Measurements from ENCODE around the gene FOXO1.

FOXO1 gene

GRCh38 chr13:40599747-40600146 is 66.7 kb downstream of the FOXO1 start:
- Histone ChIP-seq H3K79me2 (ENCODE audit: control insufficient read depth, insufficient read depth, low read length, poor library complexity) (peaks cover 9% of the 10 kb centered on the region), H3K14ac (ENCODE audit: low read length) (no peak overlapping the region), H2AK5ac (ENCODE audit: low read length) (no peak overlapping the region), H2BK5ac (ENCODE audit: low read depth, low read length, poor library complexity) (no peak overlapping the region), H3K4me1 (ENCODE audit: control insufficient read depth in 1 of 2, insufficient read depth in 2 of 2, low read length in 2 of 2) (peaks cover 8 to 22% of the 10 kb centered on the region in 2 experiments), H3K4ac (ENCODE audit: low read depth, low read length) (peak overlapping the region; percentile 23), H4K12ac (ENCODE audit: low read depth, low read length) (no peak overlapping the region), H3K18ac (ENCODE audit: low read length) (no peak overlapping the region), H4K8ac (ENCODE audit: low read depth, low read length) (no peak overlapping the region), H2BK12ac (ENCODE audit: low read length) (no peak overlapping the region), H2BK120ac (ENCODE audit: insufficient read depth, low read length, poor library complexity) (no peak overlapping the region), H3K9me3 (ENCODE audit: insufficient read depth, low read depth, low read length) (no peaks in the 10 kb centered on the region), H3K27ac (ENCODE audit: low read depth, low read length) (no peak overlapping the region), H3K4me2 (ENCODE audit: low read length) (no peak overlapping the region), H2AFZ (ENCODE audit: insufficient read depth, low read length, poor library complexity) (no peak overlapping the region), H3K79me1 (ENCODE audit: low read length) (peaks cover 5% of the 10 kb centered on the region), H4K91ac (ENCODE audit: low read depth, low read length) (no peak overlapping the region), H3K36me3 (ENCODE audit: control insufficient read depth in 1 of 2, insufficient read depth in 2 of 2, low read length in 2 of 2) (no peaks in the 10 kb centered on the region), H3K9ac (ENCODE audit: low read length) (no peak overlapping the region), H3K4me3 (ENCODE audit: low read depth, low read length) (no peak overlapping the region), H3K23ac (ENCODE audit: low read length) (no peak overlapping the region), H3K27me3 (ENCODE audit: insufficient read depth, low read length) (no peaks in the 10 kb centered on the region)
- DNase-seq: no peak
- no CpG with 5 or more reads among the region's 2 CpGs for whole genome bisulfite sequencing (ENCODE audit: extremely low coverage, insufficient coverage, insufficient read length)

GRCh38 chr13:40599124-40599523 is 67.3 kb downstream of the FOXO1 start:
- WGBS (ENCODE audit: extremely low coverage, insufficient coverage, insufficient read length): no CpG with 5 or more reads among the region's 5 CpGs
- H3K9ac ChIP-seq (ENCODE audit: low read length): no peak overlapping the region
- H3K27me3 ChIP-seq (ENCODE audit: insufficient read depth, low read length): no peaks in the 10 kb centered on the region
- no peaks in the 10 kb centered on the region for H3K36me3 ChIP-seq (ENCODE audit: control insufficient read depth in 1 of 2, insufficient read depth in 2 of 2, low read length in 2 of 2)
- no peak overlapping the region for H2AK5ac ChIP-seq (ENCODE audit: low read length)
- H4K8ac ChIP-seq (ENCODE audit: low read depth, low read length): no peak overlapping the region
- H3K4me3 ChIP-seq (ENCODE audit: low read depth, low read length): no peak overlapping the region
- H3K4me2 ChIP-seq (ENCODE audit: low read length): no peak overlapping the region
- H3K4me1 ChIP-seq (ENCODE audit: control insufficient read depth in 1 of 2, insufficient read depth in 2 of 2, low read length in 2 of 2): peaks cover 8 to 22% of the 10 kb centered on the region in 2 experiments
- no peak overlapping the region for H2BK120ac ChIP-seq (ENCODE audit: insufficient read depth, low read length, poor library complexity)
- DNase-seq: no peak
- no peak overlapping the region for H2BK5ac ChIP-seq (ENCODE audit: low read depth, low read length, poor library complexity)
- H2AFZ ChIP-seq (ENCODE audit: insufficient read depth, low read length, poor library complexity): no peak overlapping the region
- H3K9me3 ChIP-seq (ENCODE audit: insufficient read depth, low read depth, low read length): no peaks in the 10 kb centered on the region
- peaks cover 5% of the 10 kb centered on the region for H3K79me1 ChIP-seq (ENCODE audit: low read length)
- no peak overlapping the region for H3K23ac ChIP-seq (ENCODE audit: low read length)
- no peak overlapping the region for H2BK12ac ChIP-seq (ENCODE audit: low read length)
- no peak overlapping the region for H4K12ac ChIP-seq (ENCODE audit: low read depth, low read length)
- H4K91ac ChIP-seq (ENCODE audit: low read depth, low read length): no peak overlapping the region
- no peak overlapping the region for H3K27ac ChIP-seq (ENCODE audit: low read depth, low read length)
- H3K79me2 ChIP-seq (ENCODE audit: control insufficient read depth, insufficient read depth, low read length, poor library complexity): peaks cover 9% of the 10 kb centered on the region
- H3K18ac ChIP-seq (ENCODE audit: low read length): no peak overlapping the region
- H3K4ac ChIP-seq (ENCODE audit: low read depth, low read length): peak overlapping the region; percentile 23
- H3K14ac ChIP-seq (ENCODE audit: low read length): no peak overlapping the region

- Histone ChIP-seq H3K27me3 (ENCODE audit: insufficient read depth, low read length) (no peaks in the 10 kb centered on the region), H3K9ac (ENCODE audit: low read length) (no peak overlapping the region), H3K79me2 (ENCODE audit: control insufficient read depth, insufficient read depth, low read length, poor library complexity) (peaks cover 9% of the 10 kb centered on the region), H3K4me1 (ENCODE audit: control insufficient read depth in 1 of 2, insufficient read depth in 2 of 2, low read length in 2 of 2) (peaks cover 8 to 22% of the 10 kb centered on the region in 2 experiments), H4K12ac (ENCODE audit: low read depth, low read length) (no peak overlapping the region), H3K4me3 (ENCODE audit: low read depth, low read length) (no peak overlapping the region), H2BK5ac (ENCODE audit: low read depth, low read length, poor library complexity) (no peak overlapping the region), H4K8ac (ENCODE audit: low read depth, low read length) (no peak overlapping the region), H3K36me3 (ENCODE audit: control insufficient read depth in 1 of 2, insufficient read depth in 2 of 2, low read length in 2 of 2) (no peaks in the 10 kb centered on the region), H4K91ac (ENCODE audit: low read depth, low read length) (no peak overlapping the region), H2BK12ac (ENCODE audit: low read length) (no peak overlapping the region), H2BK120ac (ENCODE audit: insufficient read depth, low read length, poor library complexity) (no peak overlapping the region), H3K4ac (ENCODE audit: low read depth, low read length) (no peak overlapping the region), H3K18ac (ENCODE audit: low read length) (no peak overlapping the region), H3K27ac (ENCODE audit: low read depth, low read length) (no peak overlapping the region), H3K9me3 (ENCODE audit: insufficient read depth, low read depth, low read length) (no peaks in the 10 kb centered on the region), H3K23ac (ENCODE audit: low read length) (no peak overlapping the region), H3K14ac (ENCODE audit: low read length) (no peak overlapping the region), H3K4me2 (ENCODE audit: low read length) (no peak overlapping the region), H3K79me1 (ENCODE audit: low read length) (peaks cover 5% of the 10 kb centered on the region), H2AK5ac (ENCODE audit: low read length) (no peak overlapping the region), H2AFZ (ENCODE audit: insufficient read depth, low read length, poor library complexity) (no peak overlapping the region)
- DNase-seq: no peak
- no CpG with 5 or more reads among the region's 1 CpG for WGBS (ENCODE audit: extremely low coverage, insufficient coverage, insufficient read length)
Observed at GRCh38 chr13:40598569-40598968, 67.9 kb downstream of the FOXO1 start.

- no CpG with 5 or more reads among the region's 11 CpGs for WGBS (ENCODE audit: extremely low coverage, insufficient coverage, insufficient read length)
- no peak overlapping the region for H2AFZ ChIP-seq (ENCODE audit: insufficient read depth, low read length, poor library complexity)
- H3K14ac ChIP-seq (ENCODE audit: low read length): peak overlapping the region; percentile 12
- no peak overlapping the region for H3K4me3 ChIP-seq (ENCODE audit: low read depth, low read length)
- no peak overlapping the region for H4K8ac ChIP-seq (ENCODE audit: low read depth, low read length)
- DNase-seq: peak; percentile 54 to 65
- H3K4ac ChIP-seq (ENCODE audit: low read depth, low read length): peak overlapping the region; percentile 41
- H3K9ac ChIP-seq (ENCODE audit: low read length): no peak overlapping the region
- no peak overlapping the region for H4K12ac ChIP-seq (ENCODE audit: low read depth, low read length)
- H2AK5ac ChIP-seq (ENCODE audit: low read length): no peak overlapping the region
- no peak overlapping the region for H3K23ac ChIP-seq (ENCODE audit: low read length)
- no peak overlapping the region for H3K18ac ChIP-seq (ENCODE audit: low read length)
- H3K9me3 ChIP-seq (ENCODE audit: insufficient read depth, low read depth, low read length): no peaks in the 10 kb centered on the region
- H2BK12ac ChIP-seq (ENCODE audit: low read length): no peak overlapping the region
- H3K27ac ChIP-seq (ENCODE audit: low read depth, low read length): peak overlapping the region; percentile 40
- H2BK5ac ChIP-seq (ENCODE audit: low read depth, low read length, poor library complexity): no peak overlapping the region
- H3K79me1 ChIP-seq (ENCODE audit: low read length): peaks cover 5% of the 10 kb centered on the region
- H3K79me2 ChIP-seq (ENCODE audit: control insufficient read depth, insufficient read depth, low read length, poor library complexity): peaks cover 9% of the 10 kb centered on the region
- peak overlapping the region; percentile 37 for H3K4me2 ChIP-seq (ENCODE audit: low read length)
- H4K91ac ChIP-seq (ENCODE audit: low read depth, low read length): peak overlapping the region; percentile 20
- no peaks in the 10 kb centered on the region for H3K36me3 ChIP-seq (ENCODE audit: control insufficient read depth in 1 of 2, insufficient read depth in 2 of 2, low read length in 2 of 2)
- no peaks in the 10 kb centered on the region for H3K27me3 ChIP-seq (ENCODE audit: insufficient read depth, low read length)
- peak overlapping the region; percentile 2 for H2BK120ac ChIP-seq (ENCODE audit: insufficient read depth, low read length, poor library complexity)
- H3K4me1 ChIP-seq (ENCODE audit: control insufficient read depth in 1 of 2, insufficient read depth in 2 of 2, low read length in 2 of 2): peaks cover 8 to 22% of the 10 kb centered on the region in 2 experiments
Observed at GRCh38 chr13:40597735-40598365, 68.6 kb downstream of the FOXO1 start.
